Activated CD8-positive, alpha-beta T cell treated with anti-CD3 and anti-CD28 coated beads, Interleukin-2, amount 10 ng/mL, durations not matched to agents 7 days and 5 days (primary cell): ENCODE measurements around the gene DNAJC7. TPM values are rescaled to one million over a fixed set of nuclear protein-coding genes. Genes with fewer than 3 reads are reported as not detected.
A peak's percentile ranks its signal among the peaks of the same experiment; 100 is the strongest.

Source experiments
- ATAC-seq: fragments of 150-1000 bp; cut with Tn5 transposase; one replicate; pipeline ENCODE4 v1.10.0; 2021; ENCODE audit warnings: moderate library complexity
- CTCF ChIA-PET: fragments of 350-600 bp; sonication (Branson Sonifier 250); formaldehyde crosslinking; loops from one replicate; lab custom pipeline; 2021; ENCODE audit warnings: antibody characterized with exemption; lab: Charles Lee
- POLR2A ChIA-PET: fragments of 350-600 bp; sonication (Branson Sonifier 250); formaldehyde crosslinking; loops from one replicate; lab custom pipeline; 2021; ENCODE audit warnings: antibody characterized with exemption; lab: Charles Lee
- DNase-seq: peaks from one replicate; pipeline ENCODE4 v3.0.0-alpha.2; 2020
- H3K27ac Mint-ChIP-seq: one replicate; pipeline ENCODE4 v1.8.0; 2021; ENCODE audit warnings: mild to moderate bottlenecking, mixed read lengths
- H3K27me3 Mint-ChIP-seq: one replicate; pipeline ENCODE4 v1.8.0; 2021; ENCODE audit warnings: low read depth, mixed read lengths
- H3K36me3 Mint-ChIP-seq: one replicate; pipeline ENCODE4 v1.8.0; 2021; ENCODE audit warnings: low read depth, mixed read lengths
- H3K4me1 Mint-ChIP-seq: one replicate; pipeline ENCODE4 v1.8.0; 2021; ENCODE audit warnings: low read depth, mixed read lengths
- H3K4me3 Mint-ChIP-seq: one replicate; pipeline ENCODE4 v1.8.0; 2021; ENCODE audit warnings: mild to moderate bottlenecking, mixed read lengths
- H3K9me3 Mint-ChIP-seq: one replicate; pipeline ENCODE4 v1.8.0; 2022; ENCODE audit warnings: mixed read lengths; ENCODE audit not compliant: insufficient read depth
- total RNA-seq, 2 experiments: library from RNA; stranded (reverse); gene quantifications; one replicate each; pipeline ENCODE4 v1.2.3, GENCODE V29; 2021

The DNAJC7 gene
- total RNA-seq, 2 experiments from 2014 or later: 86.1 to 99.8 TPM

DNA sequence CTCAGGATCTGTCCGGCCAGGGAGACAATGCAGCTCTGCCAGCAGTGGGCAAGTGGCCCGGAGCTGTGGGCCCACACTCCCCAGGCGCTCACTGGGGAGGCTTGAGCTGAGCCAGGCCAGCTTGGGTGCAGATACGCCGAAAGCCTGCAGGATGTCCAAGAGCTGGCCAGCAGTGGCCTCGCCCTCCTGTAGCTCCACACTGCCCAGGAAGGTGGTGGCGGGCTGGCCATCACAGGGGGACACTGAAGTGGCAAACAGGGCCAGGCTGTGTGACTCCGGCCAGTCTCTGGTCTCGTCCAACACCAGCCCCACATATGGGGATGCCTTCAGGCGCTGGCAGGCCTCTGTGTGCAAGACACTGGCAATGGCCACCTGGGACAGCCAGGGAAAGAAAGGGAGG, 23.6 kb upstream of the DNAJC7 start:
- Mint-ChIP-seq H3K4me1 (no peaks in the 10 kb centered on the region), H3K36me3 (no peaks in the 10 kb centered on the region), H3K4me3 (no peak overlapping the region), H3K9me3 (no peaks in the 10 kb centered on the region), H3K27me3 (peaks cover 4% of the 10 kb centered on the region), H3K27ac (no peak overlapping the region)
- CTCF ChIA-PET: interaction anchor here (0.9 to 1.9 kb wide), 9 partner anchors 9 to 362 kb away, joined by 3 to 7 read pairs (median 5); partner anchors contain the start of gene NKIRAS2
- DNase-seq (no peak), ATAC-seq (no peak)
- POLR2A ChIA-PET: interaction anchor here (0.6 to 1.6 kb wide), 2 partner anchors 24 to 245 kb away, joined by 3 read pairs; partner anchors contain the start of gene DNAJC7

DNA sequence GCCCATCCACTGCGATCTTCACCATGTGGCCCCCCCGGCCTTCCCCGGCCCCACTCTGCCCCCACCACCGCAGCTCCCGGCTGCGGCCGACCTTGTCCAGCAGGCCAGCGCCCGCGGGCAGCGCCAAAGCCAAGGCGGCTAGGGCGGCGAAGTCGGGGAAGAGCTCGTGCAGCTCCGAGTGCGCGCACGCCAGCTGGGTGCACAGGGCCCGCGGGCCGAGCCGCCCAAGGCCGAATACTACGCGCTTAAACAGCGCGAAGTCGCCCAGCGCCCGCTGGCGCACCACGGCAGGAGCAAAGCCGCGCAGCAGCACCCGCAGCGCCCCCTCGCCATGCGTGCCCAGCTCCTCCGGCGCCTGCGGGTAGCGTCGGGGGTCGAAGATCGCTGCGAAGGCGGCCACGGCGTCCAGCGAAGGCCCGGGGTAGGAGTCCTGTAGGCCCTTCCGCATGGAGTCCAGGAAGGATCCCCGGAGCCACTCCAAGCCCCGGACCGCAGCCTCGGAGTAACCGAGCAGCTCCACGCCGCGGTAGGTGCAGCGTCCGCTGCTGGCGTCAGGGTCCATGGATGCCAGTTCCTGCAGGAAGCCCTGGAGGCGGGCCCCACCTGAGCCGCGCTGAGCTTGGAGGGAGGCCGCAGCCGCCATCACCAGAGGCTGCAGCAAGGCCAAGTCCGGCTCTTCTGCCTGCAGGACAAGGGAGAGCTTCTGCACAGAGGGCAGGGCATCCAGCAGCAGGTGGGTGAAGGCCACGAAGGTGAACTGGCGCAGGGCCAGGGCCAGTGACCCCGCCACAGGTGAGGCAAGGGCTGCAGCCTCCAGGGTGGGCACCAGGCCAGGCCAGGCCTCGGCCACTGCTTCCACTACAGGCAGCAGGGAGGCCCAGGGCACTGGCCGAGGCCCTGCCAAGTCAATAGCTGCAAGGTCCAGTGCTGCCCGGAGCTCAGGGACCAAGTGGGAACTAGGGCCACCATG, 22.8 kb upstream of the DNAJC7 start:
- H3K9me3 Mint-ChIP-seq: no peaks in the 10 kb centered on the region
- H3K4me3 Mint-ChIP-seq: no peak overlapping the region
- CTCF ChIA-PET: interaction anchor here (1.1 to 1.9 kb wide), 3 partner anchors 15 to 35 kb away, joined by 3 to 7 read pairs (median 3); no protein-coding TSS in a partner anchor
- no peaks in the 10 kb centered on the region for H3K4me1 Mint-ChIP-seq
- DNase-seq (no peak), ATAC-seq (no peak)
- no peaks in the 10 kb centered on the region for H3K36me3 Mint-ChIP-seq
- H3K27ac Mint-ChIP-seq: no peak overlapping the region
- POLR2A ChIA-PET: interaction anchor here (0.6 to 1.6 kb wide), 2 partner anchors 23 to 245 kb away, joined by 3 read pairs; partner anchors contain the start of gene DNAJC7
- H3K27me3 Mint-ChIP-seq: peaks cover 4% of the 10 kb centered on the region

DNA sequence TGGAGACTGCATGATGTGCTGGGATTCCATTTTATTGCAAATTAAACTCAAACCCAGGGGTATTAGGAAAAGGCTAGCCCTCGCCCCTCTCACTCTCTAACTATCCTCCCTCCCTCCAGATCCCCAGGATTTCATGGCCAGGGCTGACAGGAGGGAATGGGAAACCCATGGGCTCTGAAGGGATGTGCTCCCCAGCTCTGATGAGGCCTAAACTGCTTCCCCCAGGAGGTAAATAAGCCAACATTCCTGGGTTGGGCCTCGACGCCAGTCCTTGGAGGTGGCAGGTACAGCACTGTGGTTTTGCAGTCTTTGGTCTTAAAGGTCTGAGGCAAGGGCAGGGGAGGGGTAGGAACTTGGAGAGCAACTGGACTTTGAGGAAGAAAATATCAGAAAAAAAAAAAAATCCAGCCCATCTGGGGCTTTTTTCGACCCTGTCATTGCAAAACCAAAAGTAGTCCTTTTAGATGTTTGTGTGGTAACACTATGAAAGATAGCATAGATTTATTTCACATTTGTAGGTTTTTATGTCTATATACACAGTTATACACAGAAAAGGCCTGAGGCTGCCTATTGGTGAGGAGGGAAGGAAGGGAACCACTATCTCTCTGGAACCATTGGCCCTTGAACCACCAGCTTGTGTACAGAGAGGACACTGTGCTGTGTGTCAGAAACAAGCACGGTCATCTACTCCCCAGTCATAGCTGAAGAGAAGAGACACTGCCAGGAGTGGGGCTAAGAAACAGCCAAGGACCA, 21.2 kb upstream of the DNAJC7 start:
- H3K4me1 Mint-ChIP-seq: peaks cover 8% of the 10 kb centered on the region
- POLR2A ChIA-PET: interaction anchor here (1.0 kb wide), 1 partner anchor 74 kb away, joined by 3 read pairs; no protein-coding TSS in a partner anchor
- H3K36me3 Mint-ChIP-seq: no peaks in the 10 kb centered on the region
- H3K9me3 Mint-ChIP-seq: no peaks in the 10 kb centered on the region
- ATAC-seq (no peak), DNase-seq (no peak)
- peaks cover 6% of the 10 kb centered on the region for H3K27me3 Mint-ChIP-seq
- H3K27ac Mint-ChIP-seq: no peak overlapping the region
- CTCF ChIA-PET: interaction anchor here (1.0 kb wide), 1 partner anchor 30 kb away, joined by 3 read pairs; no protein-coding TSS in a partner anchor
- H3K4me3 Mint-ChIP-seq: no peak overlapping the region

DNA sequence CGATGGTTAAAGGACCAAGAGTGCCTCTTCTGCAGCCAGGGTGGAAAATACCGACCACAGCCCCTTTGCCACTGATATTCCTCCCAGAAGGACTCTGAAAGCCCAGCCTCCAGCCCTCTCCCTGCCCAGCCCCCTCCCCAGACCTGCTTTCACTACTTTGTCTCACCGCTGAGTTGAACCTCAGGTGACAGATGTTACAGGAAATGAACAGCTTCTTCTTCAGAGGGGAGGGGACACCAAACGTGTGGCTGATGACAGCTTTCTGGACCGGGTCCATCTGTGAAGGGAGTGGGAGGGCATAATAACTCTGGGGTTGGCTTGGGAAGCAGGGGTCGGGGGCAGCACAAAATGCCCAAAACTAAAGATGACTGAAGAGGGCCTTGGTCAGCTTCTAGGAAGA, 16.8 kb upstream of the DNAJC7 start:
- ATAC-seq: peak; percentile 30
- Mint-ChIP-seq H3K27ac (no peak overlapping the region), H3K27me3 (peaks cover 4% of the 10 kb centered on the region), H3K4me3 (no peak overlapping the region), H3K36me3 (no peaks in the 10 kb centered on the region), H3K4me1 (peaks cover 8% of the 10 kb centered on the region), H3K9me3 (no peaks in the 10 kb centered on the region)
- ChIA-PET POLR2A (interaction anchor here (0.9 kb wide), 1 partner anchor 78 kb away, joined by 4 read pairs; the partner anchor contains the start of gene DHX58), CTCF (interaction anchor here (0.8 to 1.9 kb wide), 11 partner anchors 9 to 84 kb away, joined by 3 to 14 read pairs (median 4); partner anchors contain the start of genes DNAJC7 and NKIRAS2)
- peak; percentile 39 for DNase-seq

DNA sequence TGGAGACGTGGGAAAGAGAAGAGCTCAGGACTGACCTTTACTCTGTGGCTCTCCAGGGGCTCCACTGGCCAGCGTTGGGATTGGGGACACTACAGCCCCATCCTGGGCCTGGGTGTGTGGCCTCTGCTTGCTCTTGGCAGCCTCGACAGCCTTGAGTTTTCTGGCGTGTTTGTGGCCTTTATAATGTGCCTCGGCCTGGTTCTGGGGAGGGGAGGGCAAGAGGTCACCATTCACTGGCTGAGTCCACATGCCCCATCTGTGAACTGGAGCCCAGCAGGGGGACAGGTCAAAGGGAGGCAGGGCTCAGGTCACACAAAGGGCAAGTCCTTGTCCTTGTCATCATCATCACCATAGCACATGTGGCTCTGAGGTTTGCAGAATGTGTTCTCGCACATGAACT, 14.3 kb upstream of the DNAJC7 start:
- Mint-ChIP-seq H3K27me3 (peaks cover 2% of the 10 kb centered on the region), H3K9me3 (no peaks in the 10 kb centered on the region), H3K36me3 (no peaks in the 10 kb centered on the region), H3K4me1 (peaks cover 14% of the 10 kb centered on the region), H3K4me3 (no peak overlapping the region), H3K27ac (no peak overlapping the region)
- CTCF ChIA-PET: interaction anchor here (0.7 to 3.2 kb wide), 5 partner anchors 11 to 107 kb away, joined by 3 to 15 read pairs (median 4); partner anchors contain the start of genes DHX58 and NKIRAS2
- ATAC-seq (no peak), DNase-seq (no peak)
- POLR2A ChIA-PET: no interaction called here

DNA sequence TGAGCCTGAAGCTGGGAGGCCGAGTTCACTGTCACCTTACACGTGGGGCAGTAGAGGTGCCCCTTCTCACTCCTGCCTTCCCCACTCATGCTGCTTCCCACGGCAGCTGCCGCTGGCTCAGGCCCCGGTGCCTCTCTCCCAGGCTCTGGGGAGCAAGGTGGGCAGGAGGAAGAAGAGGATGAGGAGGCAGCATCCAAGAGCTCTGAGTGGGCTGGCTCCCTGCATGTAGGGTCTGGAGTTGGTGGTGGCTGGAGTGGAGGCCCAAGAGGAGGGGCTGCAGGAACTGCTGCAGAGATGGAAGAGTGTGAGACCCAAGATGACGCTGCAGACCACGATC, 11.5 kb upstream of the DNAJC7 start:
- H3K27ac Mint-ChIP-seq: no peak overlapping the region
- H3K4me1 Mint-ChIP-seq: peaks cover 19% of the 10 kb centered on the region
- DNase-seq (no peak), ATAC-seq (no peak)
- CTCF ChIA-PET: interaction anchor here (1.0 to 7.0 kb wide), 5 partner anchors 8 to 85 kb away, joined by 3 to 168 read pairs (median 15); partner anchors contain the start of genes DHX58, DNAJC7, KAT2A and NKIRAS2
- H3K4me3 Mint-ChIP-seq: no peak overlapping the region
- H3K9me3 Mint-ChIP-seq: no peaks in the 10 kb centered on the region
- POLR2A ChIA-PET: interaction anchor here (0.6 to 6.3 kb wide), 3 partner anchors 11 to 84 kb away, joined by 3 to 40 read pairs (median 3); partner anchors contain the start of genes DHX58 and DNAJC7
- H3K27me3 Mint-ChIP-seq: no peaks in the 10 kb centered on the region
- H3K36me3 Mint-ChIP-seq: peaks cover 8% of the 10 kb centered on the region

DNA sequence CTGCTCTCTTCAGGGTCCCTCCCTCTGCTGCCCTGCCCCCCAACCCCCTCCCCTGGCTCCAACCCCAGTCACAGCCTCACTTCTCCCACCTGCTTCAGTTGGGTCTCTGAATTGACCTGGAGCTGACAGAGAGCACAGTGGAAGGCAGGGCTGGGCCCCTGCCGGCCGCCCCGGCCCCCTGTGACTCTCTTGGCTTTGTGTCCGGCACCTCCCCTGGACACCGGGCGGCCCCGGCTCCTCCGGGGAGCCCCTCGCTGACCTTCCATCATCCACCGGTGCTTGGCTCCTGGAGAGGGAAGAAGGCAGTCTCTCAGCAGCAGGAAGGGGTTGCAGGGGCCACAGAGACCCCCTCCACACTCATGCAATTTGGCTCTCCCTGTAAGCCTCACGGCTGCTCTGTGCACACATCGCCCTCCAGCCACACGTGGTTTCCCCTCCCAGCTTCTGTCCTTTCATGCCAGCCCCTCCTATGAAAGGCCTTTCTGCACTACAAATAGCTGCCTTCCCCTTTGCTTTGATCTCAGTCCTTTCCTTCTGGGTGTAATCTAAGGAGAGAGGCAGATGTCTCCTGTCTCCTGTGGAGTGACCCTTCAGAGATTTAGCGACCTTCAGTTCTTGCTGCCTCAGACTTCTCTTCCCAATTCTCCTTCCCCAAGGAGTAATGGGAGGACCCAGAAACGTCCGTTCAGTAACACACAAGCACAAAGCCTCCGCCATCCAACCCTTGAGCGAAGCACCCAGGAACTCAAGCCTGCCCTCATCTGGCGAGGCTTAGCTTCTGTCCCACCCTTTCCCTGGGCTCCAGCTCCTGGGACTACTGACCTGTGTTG, 10.9 kb upstream of the DNAJC7 start:
- CTCF ChIA-PET: interaction anchor here (2.8 to 7.0 kb wide), 4 partner anchors 12 to 85 kb away, joined by 9 to 168 read pairs (median 30); partner anchors contain the start of genes DHX58, DNAJC7 and KAT2A
- POLR2A ChIA-PET: interaction anchor here (0.6 to 6.3 kb wide), 3 partner anchors 11 to 84 kb away, joined by 3 to 40 read pairs (median 3); partner anchors contain the start of genes DHX58 and DNAJC7
- H3K4me3 Mint-ChIP-seq: no peak overlapping the region
- H3K4me1 Mint-ChIP-seq: peaks cover 17% of the 10 kb centered on the region
- no peaks in the 10 kb centered on the region for H3K27me3 Mint-ChIP-seq
- DNase-seq: no peak
- no peaks in the 10 kb centered on the region for H3K9me3 Mint-ChIP-seq
- no peak overlapping the region for H3K27ac Mint-ChIP-seq
- peaks cover 12% of the 10 kb centered on the region for H3K36me3 Mint-ChIP-seq
- ATAC-seq: no peak

DNA sequence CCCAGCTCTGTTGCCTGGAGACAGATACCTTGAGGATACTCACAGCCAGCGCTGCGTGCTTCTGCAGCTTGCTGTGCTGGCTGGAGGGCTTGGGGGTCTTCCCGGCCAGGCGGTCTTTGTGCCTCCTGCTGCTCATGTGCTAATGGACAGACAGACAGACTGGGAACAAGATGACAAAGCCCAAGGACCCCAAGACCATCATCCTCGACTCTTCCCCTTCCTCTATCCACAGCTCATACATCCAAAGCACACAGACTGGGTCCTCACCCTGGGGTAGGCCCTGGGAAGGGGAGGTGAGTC, 10.3 kb upstream of the DNAJC7 start:
- Mint-ChIP-seq H3K27me3 (no peaks in the 10 kb centered on the region), H3K4me1 (peaks cover 17% of the 10 kb centered on the region), H3K4me3 (no peak overlapping the region), H3K27ac (no peak overlapping the region), H3K9me3 (no peaks in the 10 kb centered on the region), H3K36me3 (peaks cover 14% of the 10 kb centered on the region)
- ChIA-PET POLR2A (interaction anchor here (0.6 to 6.3 kb wide), 5 partner anchors 10 to 127 kb away, joined by 3 to 40 read pairs (median 4); partner anchors contain the start of genes DHX58 and DNAJC7), CTCF (interaction anchor here (1.0 to 7.0 kb wide), 6 partner anchors 11 to 103 kb away, joined by 3 to 168 read pairs (median 14); partner anchors contain the start of genes DHX58, DNAJC7 and KAT2A)
- DNase-seq: no peak
- no peak for ATAC-seq

DNA sequence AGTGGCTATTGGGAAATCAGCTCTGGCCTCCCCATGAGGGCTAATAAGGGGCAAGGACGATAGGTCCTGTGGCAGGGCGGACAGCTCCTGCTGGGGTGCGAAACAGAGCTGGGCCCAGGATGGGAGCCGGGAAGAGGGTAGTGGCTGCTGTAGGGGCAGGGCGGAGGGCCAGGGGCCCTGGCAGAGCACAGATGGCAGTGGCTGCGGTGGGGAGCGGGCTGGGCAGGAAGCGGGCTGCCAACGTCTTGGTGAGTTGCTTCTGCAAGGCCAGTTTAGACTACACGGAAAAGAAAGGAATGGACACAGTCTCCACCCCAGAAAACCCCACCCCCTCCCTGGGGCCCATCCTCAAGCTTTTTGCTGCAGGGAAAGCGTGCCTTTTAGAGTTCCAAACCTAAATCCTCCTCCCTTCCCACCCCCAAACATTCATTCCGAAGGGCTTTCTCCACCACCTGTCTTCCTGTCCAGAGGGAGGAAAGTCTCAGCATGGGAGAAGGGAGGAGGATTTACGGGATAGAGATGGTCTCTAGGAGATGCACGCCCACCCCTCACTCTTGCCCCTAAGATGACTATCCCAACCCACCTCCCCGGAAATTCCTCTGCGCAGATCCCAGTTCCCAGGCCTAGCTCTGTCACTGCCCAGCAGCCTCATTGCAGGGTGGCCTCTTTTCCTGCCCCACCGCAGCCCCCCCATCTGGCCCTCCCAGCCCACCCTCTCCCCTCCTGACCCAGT, 9.8 kb upstream of the DNAJC7 start:
- ATAC-seq (no peak), DNase-seq (no peak)
- Mint-ChIP-seq H3K4me3 (no peak overlapping the region), H3K36me3 (peaks cover 20% of the 10 kb centered on the region), H3K27me3 (no peaks in the 10 kb centered on the region), H3K4me1 (peaks cover 20% of the 10 kb centered on the region), H3K9me3 (no peaks in the 10 kb centered on the region), H3K27ac (no peak overlapping the region)
- POLR2A ChIA-PET: interaction anchor here (0.6 to 6.3 kb wide), 6 partner anchors 10 to 127 kb away, joined by 3 to 40 read pairs (median 4); partner anchors contain the start of genes DHX58 and DNAJC7
- CTCF ChIA-PET: interaction anchor here (1.0 to 7.0 kb wide), 10 partner anchors 9 to 154 kb away, joined by 3 to 168 read pairs (median 8); partner anchors contain the start of genes CNP, DHX58, DNAJC7 and KAT2A
